Activated CD8-positive, alpha-beta memory T cell treated with anti-CD3 and anti-CD28 coated beads for 36 hours (primary cell): ENCODE results near the gene ADGRF1. TPM values are rescaled to one million over a fixed set of nuclear protein-coding genes. Genes with fewer than 3 reads are reported as not detected.

Experiments used
- CTCF ChIA-PET: fragments of 350-600 bp; sonication (Branson Sonifier 250); formaldehyde crosslinking; loops from one replicate; lab custom pipeline; 2021; ENCODE audit warnings: antibody characterized with exemption; lab: Charles Lee
- POLR2A ChIA-PET: fragments of 350-600 bp; sonication (Branson Sonifier 250); formaldehyde crosslinking; loops from one replicate; lab custom pipeline; 2021; ENCODE audit warnings: antibody characterized with exemption; lab: Charles Lee
- total RNA-seq, 2 experiments: library from RNA; stranded (reverse); gene quantifications; one replicate each; pipeline ENCODE4 v1.2.3, GENCODE V29; 2021

The ADGRF1 gene
- total RNA-seq, 2 experiments from 2014 or later, result not detected

- ChIA-PET POLR2A (no interaction called here), CTCF (no interaction called here)
Measured at GRCh38 chr6:46954837-46955451, 87.2 kb downstream of the ADGRF1 start.

- CTCF ChIA-PET, result no interaction called here
- POLR2A ChIA-PET, result no interaction called here
Measured at GRCh38 chr6:46953921-46954320, 88.2 kb downstream of the ADGRF1 start.

- ChIA-PET CTCF (no interaction called here), POLR2A (no interaction called here)
Measured at GRCh38 chr6:46949632-46950280, 92.4 kb downstream of the ADGRF1 start.

GRCh38 chr6:46948699-46949098 lies 93.4 kb downstream of the ADGRF1 start:
- CTCF ChIA-PET, result no interaction called here
- POLR2A ChIA-PET, result no interaction called here

Other genes starting within 250 kb of the ADGRF1 start
- gene MEP1A, start 248.9 kb downstream of the ADGRF1 start, total RNA-seq, result not detected
- not detected for gene ADGRF5, start 120.4 kb downstream of the ADGRF1 start, total RNA-seq